Left cardiac atrium (tissue), 4 donors: Measurements from ENCODE around the gene TGIF2. TPM values are rescaled to one million over a fixed set of nuclear protein-coding genes. Genes with fewer than 3 reads are reported as not detected.
A peak's percentile ranks its signal among the peaks of the same experiment; 100 is the strongest.
"Not testable (repeated sequence)": the region's sequence is repeated elsewhere in the genome, so short reads cannot be mapped to it uniquely, and the experiment has no call there.

Source experiments
- ATAC-seq, 2 donors: fragments of 200-7000 bp; cut with Tn5 transposase; one replicate each; pipeline ENCODE4 v1.9.1; 2020; ENCODE audit warnings: mild to moderate bottlenecking in 2 of 2, moderate library complexity in 2 of 2
- DNase-seq: peaks from one replicate; pipeline ENCODE4 v3.0.0-alpha.2; 2020
- intact Hi-C, 2 donors: fragments of 100-400 bp; cut with DNase I; formaldehyde crosslinking; loops; one replicate each; pipeline versions ENCODE4 v1.14.1 to v1.15.1; 2022 to 2023
- total RNA-seq, 2 donors: library from RNA; stranded (reverse); fragmentation: NEBNext Ultra II Directional; extraction: Animal tissue kit (Norgen Biotek cat#: 25700); gene quantifications; one replicate each; pipeline ENCODE4 v1.2.1, GENCODE V29; 2021
- donor health status: DM: no; HTN: yes; CAD: no.
- donor health status: DM: no; HTN: yes; CAD: no; lungs with severe emphysema.
- donor health status: DM: yes; HTN: yes; CAD: no.
- donor health status: Dilated cardiomyopathy.

The TGIF2 gene
- total RNA-seq, 2 donors from 2014 or later: 6.4 to 8.8 TPM

DNA sequence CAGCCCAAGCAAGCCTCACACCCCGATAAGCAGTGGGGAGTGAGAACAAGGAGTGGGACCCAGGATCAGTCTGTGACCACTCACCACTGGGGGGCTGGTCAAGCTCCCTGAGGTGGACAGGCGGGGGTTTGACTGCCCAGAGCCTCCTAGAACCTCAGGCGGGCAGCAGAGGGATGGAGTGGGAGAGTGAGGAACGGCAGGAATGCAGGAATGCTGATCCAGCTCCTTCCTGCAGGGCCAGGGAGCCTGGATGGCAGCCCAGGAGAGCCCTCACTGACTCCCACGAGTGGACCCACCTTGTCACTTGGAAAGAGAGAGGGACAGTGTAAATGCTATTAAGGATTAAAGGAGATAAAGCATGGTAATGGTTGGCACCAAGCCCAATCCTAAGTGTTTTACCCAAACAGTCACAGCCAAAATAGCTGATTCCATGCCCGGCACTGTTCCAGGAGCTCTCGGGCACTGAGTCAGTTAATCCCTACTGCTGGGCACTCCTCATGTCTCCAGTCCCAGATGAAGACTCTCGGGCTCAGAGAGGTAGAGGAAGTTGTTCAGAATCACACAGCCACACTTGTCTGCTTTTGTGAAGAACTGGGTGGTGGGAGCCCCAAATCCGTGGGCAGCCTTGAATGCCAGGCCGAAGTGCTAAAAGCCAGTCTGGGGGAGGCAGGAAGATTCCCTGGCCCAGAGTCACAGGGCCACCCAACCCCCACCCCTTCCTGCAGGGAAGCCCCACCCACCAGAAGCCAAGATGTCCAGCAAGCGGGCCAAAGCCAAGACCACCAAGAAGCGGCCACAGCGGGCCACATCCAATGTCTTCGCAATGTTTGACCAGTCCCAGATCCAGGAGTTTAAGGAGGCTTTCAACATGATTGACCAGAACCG, 29.0 kb upstream of the TGIF2 start:
- ATAC-seq (peak; percentile 3 to 27), DNase-seq (peak; percentile 78)
- intact Hi-C loops: loop anchor here in 1 of 2 donors (5.0 kb wide), 2 partner anchors 62 to 77 kb away; no protein-coding TSS in a partner anchor

- ATAC-seq: no peak
- intact Hi-C loops: no loop called here
- DNase-seq: no peak
Observed at GRCh38 chr20:36546111-36546736, 27.2 kb upstream of the TGIF2 start.

DNA sequence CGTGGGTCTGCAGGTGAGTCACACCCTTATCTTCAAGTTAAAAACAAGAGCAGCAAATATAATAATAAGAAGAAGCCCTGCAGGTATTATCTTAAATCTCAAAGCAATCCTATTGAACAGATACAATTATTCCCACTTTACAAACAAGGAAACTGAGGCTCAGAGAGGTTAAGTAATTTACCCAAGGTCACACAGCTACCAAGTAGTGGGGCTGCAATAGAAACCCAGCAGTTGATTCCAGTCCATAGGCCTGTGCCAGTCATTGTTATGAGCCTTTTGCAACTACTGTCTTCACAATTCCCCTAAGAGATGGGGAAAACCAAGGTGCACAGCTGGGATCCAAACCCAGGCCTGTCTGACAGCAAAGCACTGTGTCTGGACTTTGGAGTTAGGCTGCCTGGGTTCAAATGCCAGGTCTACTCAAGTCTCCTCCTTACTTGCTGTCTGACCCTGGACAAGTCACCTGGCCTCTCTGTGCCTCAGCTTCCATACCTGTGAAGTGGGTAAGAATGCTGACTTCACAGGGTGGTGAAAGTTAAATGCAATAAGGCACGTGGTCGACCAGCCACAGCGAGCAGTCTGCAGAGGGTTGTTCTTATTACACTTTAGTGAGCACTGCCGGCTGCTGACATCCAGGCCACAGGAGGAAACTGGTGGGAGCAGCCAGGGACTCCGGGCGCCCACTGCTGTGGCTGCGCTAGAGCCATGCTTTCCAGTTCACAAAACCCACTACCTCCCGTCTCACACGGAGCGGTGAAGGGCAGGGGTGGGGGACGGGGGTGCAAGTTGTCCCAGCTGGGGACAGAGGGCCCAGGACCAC, 26.0 kb upstream of the TGIF2 start:
- ATAC-seq (no peak), DNase-seq (no peak)
- intact Hi-C loops: no loop called here

DNA sequence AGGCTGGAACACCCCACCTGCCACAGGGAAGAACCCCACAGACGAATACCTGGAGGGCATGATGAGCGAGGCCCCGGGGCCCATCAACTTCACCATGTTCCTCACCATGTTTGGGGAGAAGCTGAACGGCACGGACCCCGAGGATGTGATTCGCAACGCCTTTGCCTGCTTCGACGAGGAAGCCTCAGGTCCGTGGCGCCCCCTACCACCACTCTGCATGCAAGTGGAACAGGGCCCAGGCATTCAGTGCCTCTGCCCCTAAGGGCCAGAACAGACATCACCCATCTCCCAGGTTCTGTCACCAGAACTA, 25.4 kb upstream of the TGIF2 start:
- DNase-seq (no peak), ATAC-seq (no peak)
- intact Hi-C loops: no loop called here

DNA sequence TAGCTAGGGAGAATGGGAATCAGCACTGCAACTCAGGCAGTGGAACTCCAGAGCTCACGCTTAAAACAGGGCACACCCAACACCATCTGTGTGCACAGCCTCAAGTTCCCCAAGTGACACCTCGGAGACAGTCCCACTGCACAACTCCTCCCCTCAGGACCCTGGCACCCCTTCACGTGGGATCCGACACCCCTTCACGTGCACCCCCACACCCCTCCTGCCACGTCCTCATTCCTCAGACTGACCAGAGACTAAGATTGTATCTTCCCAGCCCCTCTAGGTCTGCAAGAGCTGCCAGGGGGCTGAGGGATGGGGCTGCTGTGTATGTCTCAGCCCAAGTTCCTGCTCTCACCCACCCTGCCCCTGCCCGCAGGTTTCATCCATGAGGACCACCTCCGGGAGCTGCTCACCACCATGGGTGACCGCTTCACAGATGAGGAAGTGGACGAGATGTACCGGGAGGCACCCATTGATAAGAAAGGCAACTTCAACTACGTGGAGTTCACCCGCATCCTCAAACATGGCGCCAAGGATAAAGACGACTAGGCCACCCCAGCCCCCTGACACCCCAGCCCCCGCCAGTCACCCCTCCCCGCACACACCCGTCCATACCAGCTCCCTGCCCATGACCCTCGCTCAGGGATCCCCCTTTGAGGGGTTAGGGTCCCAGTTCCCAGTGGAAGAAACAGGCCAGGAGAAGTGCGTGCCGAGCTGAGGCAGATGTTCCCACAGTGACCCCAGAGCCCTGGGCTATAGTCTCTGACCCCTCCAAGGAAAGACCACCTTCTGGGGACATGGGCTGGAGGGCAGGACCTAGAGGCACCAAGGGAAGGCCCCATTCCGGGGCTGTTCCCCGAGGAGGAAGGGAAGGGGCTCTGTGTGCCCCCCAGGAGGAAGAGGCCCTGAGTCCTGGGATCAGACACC, 24.4 kb upstream of the TGIF2 start:
- DNase-seq (no peak), ATAC-seq (no peak)
- intact Hi-C loops: no loop called here

- no peak for DNase-seq
- peak in 1 of 2 donors; percentile 8 for ATAC-seq
- intact Hi-C loops: no loop called here
Observed at GRCh38 chr20:36549628-36549941, 23.8 kb upstream of the TGIF2 start.

DNA sequence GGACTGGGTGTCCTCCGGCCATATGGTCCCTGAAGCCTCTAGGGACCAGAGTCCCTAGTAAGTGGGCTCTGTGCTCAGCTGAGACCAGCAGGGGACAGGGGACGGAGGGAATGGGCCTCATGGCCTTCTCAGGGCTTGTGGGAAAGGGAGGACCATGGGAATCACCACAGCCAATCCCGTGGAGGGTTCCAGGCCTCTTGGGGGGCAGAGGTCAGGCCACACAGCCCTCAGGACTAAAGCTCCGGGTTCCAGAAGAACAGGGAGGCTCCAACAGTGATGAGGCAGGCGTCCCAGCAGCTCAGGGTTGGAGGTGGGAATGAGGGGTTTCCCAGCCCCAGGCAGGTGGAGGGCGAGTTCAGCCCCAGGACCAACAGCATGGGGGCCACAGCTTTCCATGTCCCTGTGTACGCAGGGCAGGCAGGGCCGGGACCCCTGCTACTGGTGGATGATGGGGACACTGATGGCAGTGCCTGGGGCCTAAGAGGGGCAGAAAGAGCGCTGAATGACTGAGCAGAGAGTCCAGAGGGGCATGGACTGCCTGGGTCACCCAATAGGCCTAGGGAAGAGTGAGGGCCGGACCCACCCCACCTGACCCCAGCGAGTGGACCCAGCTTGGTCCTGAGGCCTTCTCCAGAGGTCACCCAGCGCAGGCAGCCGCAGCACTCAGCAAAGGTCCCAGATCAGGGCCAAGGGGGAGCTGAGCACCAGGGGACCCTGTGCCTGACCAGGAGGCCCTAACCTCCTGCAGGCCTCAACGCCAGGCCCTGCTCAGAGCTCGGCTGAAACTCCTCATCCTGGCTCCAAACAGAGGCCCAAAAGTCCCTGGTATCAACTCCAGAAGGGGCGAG, 23.2 kb upstream of the TGIF2 start:
- DNase-seq: no peak
- intact Hi-C loops: loop anchor here in 1 of 2 donors (10.0 kb wide), 1 partner anchor 225 kb away; the partner anchor contains the start of gene DSN1
- peak; percentile 18 to 35 for ATAC-seq

DNA sequence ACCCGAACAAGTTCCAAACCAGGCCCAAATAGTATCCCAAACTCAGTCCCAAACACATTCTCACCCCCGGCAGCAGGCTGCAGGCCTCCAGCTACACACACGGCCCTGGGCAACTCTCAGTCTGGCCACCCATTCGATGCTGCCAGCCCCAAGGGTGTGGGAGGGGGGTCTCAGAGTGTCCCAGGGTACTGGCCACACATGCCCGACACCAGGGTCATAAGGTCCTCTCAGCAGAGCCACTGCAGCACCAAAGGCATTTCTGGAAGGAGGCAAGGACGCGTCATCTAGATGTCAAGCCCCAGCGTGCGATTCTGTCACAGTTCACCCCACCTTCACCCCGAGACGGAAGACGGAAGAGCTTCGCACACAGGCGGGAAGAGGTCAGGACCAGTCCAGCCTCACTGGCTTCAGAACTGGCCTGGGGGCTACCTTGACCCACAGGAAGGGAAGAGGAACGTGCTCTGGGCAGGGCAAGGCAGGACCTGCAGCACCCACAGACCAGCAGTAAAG, 22.6 kb upstream of the TGIF2 start:
- ATAC-seq: peak; percentile 45 to 50
- intact Hi-C loops: loop anchor here in 1 of 2 donors (10.0 kb wide), 1 partner anchor 224 kb away; the partner anchor contains the start of gene DSN1
- DNase-seq: no peak

GRCh38 chr20:36555248-36555647, 18.1 kb upstream of the TGIF2 start:
- ATAC-seq (no peak), DNase-seq (no peak)
- intact Hi-C loops: loop anchor here (5.0 to 10.0 kb wide), 2 partner anchors 37 to 220 kb away; partner anchors contain the start of gene DSN1 (in 1 of the 2)

DNA sequence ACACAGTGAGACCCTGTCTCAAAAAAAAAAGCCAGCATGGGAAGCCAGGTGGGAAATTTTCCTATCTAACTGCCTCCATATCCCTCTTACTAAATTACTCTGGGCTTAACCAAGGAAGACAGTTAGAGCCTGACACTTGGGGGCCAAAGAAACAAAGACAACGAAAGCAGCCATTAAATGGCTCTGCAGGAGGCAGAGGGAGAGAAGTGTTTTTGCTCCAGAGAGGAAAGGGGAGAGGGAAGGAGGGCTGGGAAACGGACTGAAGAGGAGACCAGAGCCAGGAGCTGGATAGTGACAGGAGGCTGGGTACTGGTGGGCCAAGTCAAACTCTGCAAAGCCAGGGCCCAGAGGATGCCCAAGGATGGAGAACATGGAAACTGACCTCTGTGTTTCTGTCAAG, 10.7 kb upstream of the TGIF2 start:
- intact Hi-C loops: no loop called here
- ATAC-seq: no peak
- no peak for DNase-seq

GRCh38 chr20:36563374-36563773, 10.0 kb upstream of the TGIF2 start:
- intact Hi-C loops: no loop called here
- ATAC-seq: no peak

GRCh38 chr20:36564078-36564725, 9.2 kb upstream of the TGIF2 start:
- intact Hi-C loops, DNase-seq, ATAC-seq: not testable (repeated sequence)

More at GRCh38 chr20:36563374-36563773, 10.0 kb upstream of the TGIF2 start:
- no peak for DNase-seq

DNA sequence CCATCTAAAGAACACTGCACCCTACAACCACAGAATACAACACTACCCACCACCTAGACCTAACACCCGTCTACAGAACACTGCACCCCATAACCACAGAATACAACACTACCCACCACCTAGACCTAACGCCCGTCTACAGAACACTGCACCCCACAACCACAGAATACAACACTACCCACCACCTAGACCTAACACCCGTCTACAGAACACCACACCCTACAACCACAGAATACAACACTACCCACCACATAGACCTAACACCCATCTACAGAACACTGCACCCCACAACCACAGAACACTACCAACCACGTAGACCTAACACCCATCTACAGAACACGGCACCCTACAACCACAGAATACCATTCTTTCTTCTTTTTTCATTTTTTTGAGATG, 8.7 kb upstream of the TGIF2 start:
- intact Hi-C loops, ATAC-seq, DNase-seq: not testable (repeated sequence)

- ATAC-seq (no peak), DNase-seq (no peak)
- intact Hi-C loops: no loop called here
Observed at GRCh38 chr20:36565520-36565919, 7.9 kb upstream of the TGIF2 start.

- ATAC-seq: peak in 1 of 2 donors; percentile 10
- no peak for DNase-seq
- intact Hi-C loops: no loop called here
Observed at GRCh38 chr20:36569847-36570429, 3.5 kb upstream of the TGIF2 start.

DNA sequence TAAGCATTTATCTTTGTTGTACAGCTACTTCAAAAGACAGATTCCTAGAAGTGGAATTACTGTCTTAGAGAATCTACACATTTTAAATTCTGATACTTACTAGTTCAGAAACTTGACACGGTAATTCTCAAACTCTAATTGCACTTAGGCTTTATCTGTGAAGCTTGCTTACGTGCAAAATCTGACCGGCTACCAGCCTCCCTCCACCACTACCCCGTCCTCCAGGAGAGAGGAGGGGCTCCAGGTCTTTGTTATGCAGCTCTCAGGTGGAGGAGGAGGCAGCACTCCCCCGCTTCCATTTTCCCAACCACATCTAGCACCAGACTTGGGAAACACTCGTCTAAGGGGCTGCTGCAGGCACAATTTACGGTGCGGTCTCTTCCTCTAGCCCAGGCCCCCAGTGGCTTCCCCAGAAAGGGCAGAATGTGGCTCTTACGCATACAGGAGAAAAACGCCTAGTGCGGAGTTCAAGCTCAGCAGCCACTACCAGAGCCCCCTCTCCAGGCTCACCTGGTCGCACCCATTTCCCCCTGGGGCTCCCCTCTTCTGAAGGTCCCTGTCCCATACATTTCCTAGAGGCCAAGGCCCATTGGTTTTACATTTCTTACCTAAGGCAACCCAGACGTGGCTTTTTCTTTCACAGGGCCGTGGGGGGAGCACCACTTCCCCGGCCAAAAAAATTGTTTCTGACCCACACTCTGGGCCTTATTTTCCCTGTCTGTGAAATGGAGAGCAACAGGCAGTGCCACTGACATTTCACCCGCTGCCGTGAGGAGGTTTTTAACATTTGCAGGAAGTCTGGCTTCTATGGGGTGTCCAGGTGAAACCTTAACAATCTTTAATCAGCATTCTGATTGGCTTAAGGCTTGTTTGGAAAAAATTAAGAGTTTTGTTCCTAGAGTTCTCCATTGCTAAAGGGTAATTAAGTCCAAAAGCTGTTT, 1.6 kb upstream of the TGIF2 start:
- ATAC-seq: no peak
- intact Hi-C loops: no loop called here

More for the DNA sequence above, 1.6 kb upstream of the TGIF2 start:
- DNase-seq: no peak
